HG02623 (cell line): ENCODE results near the gene TNFSF13.

Experiments
- ATAC-seq: cut with Tn5 transposase; IDR thresholded peaks from one replicate; pipeline ENCODE4 v1.9.1; 2021; ENCODE audit warnings: moderate library complexity; ENCODE audit not compliant: unreplicated experiment

TNFSF13 gene

GRCh38 chr17:7558544-7559319 is at the start of gene TNFSF13:
TSS of gene TNFSF13 (plus strand) at chr17:7558750. CDS start at chr17:7559040, 290 bp downstream.
- no peak for ATAC-seq

GRCh38 chr17:7508846-7509245 is 49.7 kb upstream of the TNFSF13 start:
- no peak for ATAC-seq

- ATAC-seq = no peak
These were observed 48.6 kb upstream of the TNFSF13 start for GRCh38 chr17:7509937-7510336.

- no peak for ATAC-seq
These were observed 47.4 kb upstream of the TNFSF13 start for GRCh38 chr17:7511108-7511507.

GRCh38 chr17:7512105-7512504 is 46.4 kb upstream of the TNFSF13 start:
- ATAC-seq = no peak

- no peak for ATAC-seq
These were observed 45.6 kb upstream of the TNFSF13 start for GRCh38 chr17:7512824-7513540.

GRCh38 chr17:7513850-7514419 is 44.6 kb upstream of the TNFSF13 start:
- no peak for ATAC-seq

GRCh38 chr17:7515911-7516610 is 42.5 kb upstream of the TNFSF13 start:
- ATAC-seq = no peak

- ATAC-seq = no peak
These were observed 35.5 kb upstream of the TNFSF13 start for GRCh38 chr17:7523033-7523432.

- ATAC-seq = no peak
These were observed 29.7 kb upstream of the TNFSF13 start for GRCh38 chr17:7528842-7529241.

- no peak for ATAC-seq
These were observed 28.3 kb upstream of the TNFSF13 start for GRCh38 chr17:7530023-7530900.

- no peak for ATAC-seq
These were observed 20.5 kb upstream of the TNFSF13 start for GRCh38 chr17:7538050-7538449.

GRCh38 chr17:7538891-7539545 is 19.5 kb upstream of the TNFSF13 start:
- ATAC-seq = no peak

GRCh38 chr17:7541074-7541621 is 17.4 kb upstream of the TNFSF13 start:
- ATAC-seq = no peak

GRCh38 chr17:7544911-7545310 is 13.6 kb upstream of the TNFSF13 start:
- ATAC-seq = no peak

- no peak for ATAC-seq
These were observed 9.8 kb upstream of the TNFSF13 start, which contains the start of gene TNFSF12 for GRCh38 chr17:7548585-7549400. TSS of gene TNFSF12 (plus strand) at chr17:7549058. CDS start at chr17:7549154, 96 bp downstream.

- ATAC-seq = no peak
These were observed 9.0 kb upstream of the TNFSF13 start for GRCh38 chr17:7549401-7550055.

GRCh38 chr17:7550344-7550743 is 8.2 kb upstream of the TNFSF13 start:
- no peak for ATAC-seq
